ENCODE results near the gene FGFR1OP2.

FGFR1OP2 gene

DNA sequence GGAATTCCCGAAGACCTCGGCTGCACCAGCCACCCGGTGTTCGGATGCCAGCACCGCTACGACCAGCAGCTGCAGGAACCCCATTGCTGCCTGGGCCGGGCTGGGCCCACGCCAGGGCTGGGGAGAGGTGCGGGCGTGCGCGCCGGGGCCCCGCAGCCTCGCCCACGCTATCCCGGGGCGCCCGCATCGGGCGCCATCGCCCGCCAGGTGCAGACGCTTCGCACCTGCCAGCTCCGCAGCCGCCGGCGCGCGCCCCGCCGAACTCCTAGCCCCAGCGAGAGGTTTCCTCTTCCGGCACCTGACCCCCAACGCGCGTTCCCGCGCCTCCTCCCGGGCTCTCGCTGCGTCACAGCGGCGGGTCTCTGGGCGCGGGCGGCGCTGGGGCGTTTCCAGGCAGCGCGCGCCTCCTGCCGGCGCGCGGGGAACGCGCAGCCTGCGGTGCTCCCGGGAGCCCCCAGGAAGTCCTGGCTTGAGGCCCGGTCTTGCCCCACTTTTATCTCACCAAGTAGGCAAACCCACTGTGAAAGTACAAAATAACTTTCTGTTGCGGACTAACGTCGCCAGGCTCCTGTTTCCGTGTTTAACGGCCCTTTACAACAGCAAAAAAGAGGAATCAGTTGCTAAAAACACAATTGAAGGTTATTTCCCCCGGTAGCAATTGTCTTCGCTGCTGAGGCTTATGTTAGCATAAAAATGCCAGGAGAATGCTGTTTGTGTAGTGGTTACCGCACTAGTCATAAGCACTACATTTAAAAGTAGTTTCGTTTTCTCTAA, 76.0 kb downstream of the FGFR1OP2 start, which contains the start of gene TM7SF3:
Gene TM7SF3, minus strand, starts transcription at position 300 of the 774 bp plus-strand sequence. Its CDS starts 216 bp downstream, at position 84.
- peak; percentile 85 for ATAC-seq
- TF ChIP-seq SNAI2 (CRISPR knock-in tag; IDR thresholded peaks at IDR 0.05) (peak; percentile 87; the same call in 1 of the 2 replicates), GLIS3 (CRISPR knock-in tag; IDR thresholded peaks at IDR 0.05) (no peak), CSDC2 (CRISPR knock-in tag; IDR thresholded peaks at IDR 0.05) (no peak), ZFP3 (CRISPR knock-in tag; IDR thresholded peaks at IDR 0.05) (peak; percentile 34; the same call in 1 of the 2 replicates)

DNA sequence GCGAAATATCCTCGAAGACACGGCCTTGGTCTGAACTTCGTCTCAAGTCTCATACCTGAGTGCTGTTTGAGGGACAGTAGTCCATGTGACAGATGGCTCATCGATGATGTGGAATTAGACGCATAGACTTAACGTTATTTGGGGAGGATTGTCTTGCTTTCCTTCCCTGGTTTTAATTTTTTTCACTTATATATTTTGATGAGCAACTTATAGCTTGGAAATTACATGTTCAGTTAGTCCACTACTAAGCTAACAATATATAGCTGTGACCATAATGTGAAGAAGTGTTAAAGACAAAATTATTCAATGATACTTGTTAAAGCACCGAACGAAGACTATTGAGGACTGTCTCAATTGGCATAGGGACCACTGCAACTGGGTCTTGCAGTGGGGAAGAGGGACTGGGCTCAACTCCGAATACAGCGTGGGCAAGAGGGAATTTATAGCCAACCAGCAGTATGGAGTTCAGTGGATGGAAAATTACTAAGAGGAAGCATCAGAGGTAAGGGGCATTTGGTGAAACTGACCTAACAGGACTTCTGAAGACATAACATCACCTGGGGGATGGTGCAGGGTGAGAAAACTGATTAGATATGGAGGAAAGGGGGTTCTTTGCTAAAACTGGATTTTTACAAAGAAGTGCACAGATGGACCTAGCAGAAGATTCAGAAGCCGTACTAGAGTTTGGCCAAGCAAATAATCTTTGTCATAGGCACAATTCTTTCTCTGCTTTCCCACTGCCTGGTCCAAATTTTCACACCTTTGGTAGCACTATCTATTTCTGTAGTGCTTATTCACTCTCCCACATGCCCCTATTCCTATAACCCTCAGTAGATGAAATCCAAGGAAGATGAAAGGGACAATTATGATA, 76.8 kb downstream of the FGFR1OP2 start:
- ATAC-seq, result no peak
- no peak for TF ChIP-seq ZFP30 (CRISPR knock-in tag; IDR thresholded peaks at IDR 0.05)
- no peak for TF ChIP-seq SNAI2 (CRISPR knock-in tag; IDR thresholded peaks at IDR 0.05)
- TF ChIP-seq, protein P1, sequence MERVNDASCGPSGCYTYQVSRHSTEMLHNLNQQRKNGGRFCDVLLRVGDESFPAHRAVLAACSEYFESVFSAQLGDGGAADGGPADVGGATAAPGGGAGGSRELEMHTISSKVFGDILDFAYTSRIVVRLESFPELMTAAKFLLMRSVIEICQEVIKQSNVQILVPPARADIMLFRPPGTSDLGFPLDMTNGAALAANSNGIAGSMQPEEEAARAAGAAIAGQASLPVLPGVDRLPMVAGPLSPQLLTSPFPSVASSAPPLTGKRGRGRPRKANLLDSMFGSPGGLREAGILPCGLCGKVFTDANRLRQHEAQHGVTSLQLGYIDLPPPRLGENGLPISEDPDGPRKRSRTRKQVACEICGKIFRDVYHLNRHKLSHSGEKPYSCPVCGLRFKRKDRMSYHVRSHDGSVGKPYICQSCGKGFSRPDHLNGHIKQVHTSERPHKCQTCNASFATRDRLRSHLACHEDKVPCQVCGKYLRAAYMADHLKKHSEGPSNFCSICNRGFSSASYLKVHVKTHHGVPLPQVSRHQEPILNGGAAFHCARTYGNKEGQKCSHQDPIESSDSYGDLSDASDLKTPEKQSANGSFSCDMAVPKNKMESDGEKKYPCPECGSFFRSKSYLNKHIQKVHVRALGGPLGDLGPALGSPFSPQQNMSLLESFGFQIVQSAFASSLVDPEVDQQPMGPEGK (CRISPR knock-in tag; IDR thresholded peaks at IDR 0.05; ENCODE audit: borderline replicate concordance), result no peak
- no peak for TF ChIP-seq BACH2 (CRISPR knock-in tag; IDR thresholded peaks at IDR 0.05; ENCODE audit: borderline replicate concordance)
- no peak for TF ChIP-seq CSDC2 (CRISPR knock-in tag; IDR thresholded peaks at IDR 0.05)
- no peak for TF ChIP-seq ZNF565 (CRISPR knock-in tag; conservative IDR thresholded peaks at IDR 0.05; ENCODE audit: low read depth)
- TF ChIP-seq, protein P2, sequence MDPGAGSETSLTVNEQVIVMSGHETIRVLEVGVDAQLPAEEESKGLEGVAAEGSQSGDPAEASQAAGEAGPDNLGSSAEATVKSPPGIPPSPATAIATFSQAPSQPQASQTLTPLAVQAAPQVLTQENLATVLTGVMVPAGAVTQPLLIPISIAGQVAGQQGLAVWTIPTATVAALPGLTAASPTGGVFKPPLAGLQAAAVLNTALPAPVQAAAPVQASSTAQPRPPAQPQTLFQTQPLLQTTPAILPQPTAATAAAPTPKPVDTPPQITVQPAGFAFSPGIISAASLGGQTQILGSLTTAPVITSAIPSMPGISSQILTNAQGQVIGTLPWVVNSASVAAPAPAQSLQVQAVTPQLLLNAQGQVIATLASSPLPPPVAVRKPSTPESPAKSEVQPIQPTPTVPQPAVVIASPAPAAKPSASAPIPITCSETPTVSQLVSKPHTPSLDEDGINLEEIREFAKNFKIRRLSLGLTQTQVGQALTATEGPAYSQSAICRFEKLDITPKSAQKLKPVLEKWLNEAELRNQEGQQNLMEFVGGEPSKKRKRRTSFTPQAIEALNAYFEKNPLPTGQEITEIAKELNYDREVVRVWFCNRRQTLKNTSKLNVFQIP (CRISPR knock-in tag; IDR thresholded peaks at IDR 0.05; ENCODE audit: borderline replicate concordance, low read depth), result no peak
- no peak for TF ChIP-seq ZFP3 (CRISPR knock-in tag; IDR thresholded peaks at IDR 0.05)
- no peak for TF ChIP-seq ZNF8 (CRISPR knock-in tag; IDR thresholded peaks at IDR 0.05)
- TF ChIP-seq ESRRG (CRISPR knock-in tag; IDR thresholded peaks at IDR 0.05), result no peak
- TF ChIP-seq GLIS3 (CRISPR knock-in tag; IDR thresholded peaks at IDR 0.05), result no peak
- no peak for TF ChIP-seq TCF4 (CRISPR knock-in tag; IDR thresholded peaks at IDR 0.05; ENCODE audit: borderline replicate concordance)
- TF ChIP-seq, protein P3, sequence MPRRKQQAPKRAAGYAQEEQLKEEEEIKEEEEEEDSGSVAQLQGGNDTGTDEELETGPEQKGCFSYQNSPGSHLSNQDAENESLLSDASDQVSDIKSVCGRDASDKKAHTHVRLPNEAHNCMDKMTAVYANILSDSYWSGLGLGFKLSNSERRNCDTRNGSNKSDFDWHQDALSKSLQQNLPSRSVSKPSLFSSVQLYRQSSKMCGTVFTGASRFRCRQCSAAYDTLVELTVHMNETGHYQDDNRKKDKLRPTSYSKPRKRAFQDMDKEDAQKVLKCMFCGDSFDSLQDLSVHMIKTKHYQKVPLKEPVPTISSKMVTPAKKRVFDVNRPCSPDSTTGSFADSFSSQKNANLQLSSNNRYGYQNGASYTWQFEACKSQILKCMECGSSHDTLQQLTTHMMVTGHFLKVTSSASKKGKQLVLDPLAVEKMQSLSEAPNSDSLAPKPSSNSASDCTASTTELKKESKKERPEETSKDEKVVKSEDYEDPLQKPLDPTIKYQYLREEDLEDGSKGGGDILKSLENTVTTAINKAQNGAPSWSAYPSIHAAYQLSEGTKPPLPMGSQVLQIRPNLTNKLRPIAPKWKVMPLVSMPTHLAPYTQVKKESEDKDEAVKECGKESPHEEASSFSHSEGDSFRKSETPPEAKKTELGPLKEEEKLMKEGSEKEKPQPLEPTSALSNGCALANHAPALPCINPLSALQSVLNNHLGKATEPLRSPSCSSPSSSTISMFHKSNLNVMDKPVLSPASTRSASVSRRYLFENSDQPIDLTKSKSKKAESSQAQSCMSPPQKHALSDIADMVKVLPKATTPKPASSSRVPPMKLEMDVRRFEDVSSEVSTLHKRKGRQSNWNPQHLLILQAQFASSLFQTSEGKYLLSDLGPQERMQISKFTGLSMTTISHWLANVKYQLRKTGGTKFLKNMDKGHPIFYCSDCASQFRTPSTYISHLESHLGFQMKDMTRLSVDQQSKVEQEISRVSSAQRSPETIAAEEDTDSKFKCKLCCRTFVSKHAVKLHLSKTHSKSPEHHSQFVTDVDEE (CRISPR knock-in tag; IDR thresholded peaks at IDR 0.05), result no peak
- TF ChIP-seq PPARA (CRISPR knock-in tag; IDR thresholded peaks at IDR 0.05; ENCODE audit: borderline replicate concordance), result no peak
- TF ChIP-seq ZC3H10 (CRISPR knock-in tag; IDR thresholded peaks at IDR 0.05), result no peak

DNA sequence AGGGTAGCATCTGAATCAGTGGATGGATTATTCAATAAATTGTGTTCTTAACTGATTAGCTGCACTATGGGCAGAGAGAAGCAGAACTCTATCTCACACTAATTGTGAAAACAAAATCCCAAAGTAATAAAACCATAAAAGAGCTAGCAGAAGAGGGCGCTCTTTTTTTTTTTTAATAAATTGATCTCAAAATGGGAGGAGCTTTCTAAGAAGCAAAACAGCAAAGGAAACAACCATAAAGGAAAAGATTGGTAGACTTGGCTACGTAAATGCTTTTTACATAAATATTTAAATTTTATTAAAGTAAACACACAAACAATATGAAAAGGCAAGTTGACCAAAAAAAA, 77.4 kb downstream of the FGFR1OP2 start:
- ATAC-seq, result peak; percentile 18; the same call in 1 of the 3 replicates
- no peak for TF ChIP-seq ZFP3 (CRISPR knock-in tag; IDR thresholded peaks at IDR 0.05)
- TF ChIP-seq, protein P4, sequence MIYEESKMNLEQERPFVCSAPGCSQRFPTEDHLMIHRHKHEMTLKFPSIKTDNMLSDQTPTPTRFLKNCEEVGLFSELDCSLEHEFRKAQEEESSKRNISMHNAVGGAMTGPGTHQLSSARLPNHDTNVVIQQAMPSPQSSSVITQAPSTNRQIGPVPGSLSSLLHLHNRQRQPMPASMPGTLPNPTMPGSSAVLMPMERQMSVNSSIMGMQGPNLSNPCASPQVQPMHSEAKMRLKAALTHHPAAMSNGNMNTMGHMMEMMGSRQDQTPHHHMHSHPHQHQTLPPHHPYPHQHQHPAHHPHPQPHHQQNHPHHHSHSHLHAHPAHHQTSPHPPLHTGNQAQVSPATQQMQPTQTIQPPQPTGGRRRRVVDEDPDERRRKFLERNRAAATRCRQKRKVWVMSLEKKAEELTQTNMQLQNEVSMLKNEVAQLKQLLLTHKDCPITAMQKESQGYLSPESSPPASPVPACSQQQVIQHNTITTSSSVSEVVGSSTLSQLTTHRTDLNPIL (CRISPR knock-in tag; IDR thresholded peaks at IDR 0.05; ENCODE audit: low read depth), result no peak
- TF ChIP-seq, protein P3 (CRISPR knock-in tag; IDR thresholded peaks at IDR 0.05), result no peak
- no peak for TF ChIP-seq ARNTL (CRISPR knock-in tag; IDR thresholded peaks at IDR 0.05; ENCODE audit: borderline replicate concordance, low read depth)
- no peak for TF ChIP-seq ZFP30 (CRISPR knock-in tag; IDR thresholded peaks at IDR 0.05)
- TF ChIP-seq TCF4 (CRISPR knock-in tag; IDR thresholded peaks at IDR 0.05; ENCODE audit: borderline replicate concordance), result no peak
- no peak for TF ChIP-seq TOX (CRISPR knock-in tag; IDR thresholded peaks at IDR 0.05; ENCODE audit: borderline replicate concordance)
- no peak for TF ChIP-seq SNAI2 (CRISPR knock-in tag; IDR thresholded peaks at IDR 0.05)
- TF ChIP-seq, protein P2 (CRISPR knock-in tag; IDR thresholded peaks at IDR 0.05; ENCODE audit: borderline replicate concordance, low read depth), result no peak
- TF ChIP-seq, protein P1 (CRISPR knock-in tag; IDR thresholded peaks at IDR 0.05; ENCODE audit: borderline replicate concordance), result no peak
- no peak for TF ChIP-seq ZNF70 (CRISPR knock-in tag; IDR thresholded peaks at IDR 0.05)
- TF ChIP-seq OSR1 (CRISPR knock-in tag; IDR thresholded peaks at IDR 0.05), result no peak

Measured in SK-N-SH treated with all-trans-retinoic acid at 6 μM for 48 hours (cell line).